Neuronal stem cell (in vitro differentiated cells): ENCODE results near the gene KIAA1328.

ENCODE experiments used
- DNase-seq: peaks from one replicate; pipeline ENCODE4 v3.0.0-alpha.2; 2013; ENCODE audit warnings: low spot score
- H2AFZ ChIP-seq: one replicate; pipeline ENCODE4 v1.6.1; 2013; ENCODE audit warnings: mild to moderate bottlenecking, low read length, inconsistent platforms
- H2AK5ac ChIP-seq: 2 replicates; pipeline ENCODE4 v1.6.1; 2013; ENCODE audit warnings: low read depth, mild to moderate bottlenecking, inconsistent platforms, low read length, moderate library complexity, mixed read lengths
- H2BK120ac ChIP-seq: 2 replicates; pipeline ENCODE4 v1.6.1; 2013; ENCODE audit warnings: low read depth, mild to moderate bottlenecking, inconsistent platforms, low read length, moderate library complexity, mixed read lengths
- H2BK12ac ChIP-seq: one replicate; pipeline ENCODE4 v1.6.1; 2013; ENCODE audit warnings: low read length, inconsistent platforms
- H2BK15ac ChIP-seq: 2 replicates; pipeline ENCODE4 v1.6.1; 2013; ENCODE audit warnings: mild to moderate bottlenecking, low read length, inconsistent platforms, mixed read lengths
- H2BK5ac ChIP-seq: one replicate; pipeline ENCODE4 v1.6.1; 2013; ENCODE audit warnings: inconsistent platforms, mild to moderate bottlenecking, low read length, moderate library complexity
- H3K14ac ChIP-seq: one replicate; pipeline ENCODE4 v1.6.1; 2013; ENCODE audit warnings: low read length, inconsistent platforms
- H3K18ac ChIP-seq: 2 replicates; pipeline ENCODE4 v1.6.1; 2013; ENCODE audit warnings: low read length, inconsistent platforms
- H3K23ac ChIP-seq: 2 replicates; pipeline ENCODE4 v1.6.1; 2013; ENCODE audit warnings: low read depth, mild to moderate bottlenecking, mixed read lengths, low read length, inconsistent platforms; ENCODE audit not compliant: poor library complexity
- H3K27ac ChIP-seq: replicated peaks from 3 replicates; pipeline ENCODE4 v1.5.1; 2013; ENCODE audit warnings: low read length, inconsistent platforms
- H3K27me3 ChIP-seq, 3 experiments: 2 replicates each; pipeline ENCODE4 v1.6.1; 2013; ENCODE audit warnings: low read length in 3 of 3, mild to moderate bottlenecking in 2 of 3, inconsistent platforms in 1 of 3, low read depth in 1 of 3, mixed read lengths in 1 of 3, moderate library complexity in 1 of 3; ENCODE audit not compliant: control insufficient read depth in 3 of 3, insufficient read depth in 3 of 3
- H3K36me3 ChIP-seq, 2 donors: replicated peaks in 1 of 2; 2 replicates each; pipeline ENCODE4 v1.6.1; 2013; ENCODE audit warnings: low read length in 2 of 2; ENCODE audit not compliant: control insufficient read depth in 2 of 2, insufficient read depth in 2 of 2
- H3K4ac ChIP-seq: 2 replicates; pipeline ENCODE4 v1.6.1; 2013; ENCODE audit warnings: inconsistent platforms, mild to moderate bottlenecking, low read length, moderate library complexity
- H3K4me1 ChIP-seq, 2 donors: 1 replicate in 1 of 2; 2 replicates in 1 of 2; pipeline ENCODE4 v1.6.1; 2013; ENCODE audit warnings: low read length in 2 of 2, low read depth in 1 of 2; ENCODE audit not compliant: control insufficient read depth in 2 of 2, insufficient read depth in 1 of 2
- H3K4me2 ChIP-seq: one replicate; pipeline ENCODE4 v1.6.1; 2013; ENCODE audit warnings: mild to moderate bottlenecking, low read length, inconsistent platforms; ENCODE audit not compliant: insufficient read depth, poor library complexity, severe bottlenecking
- H3K4me3 ChIP-seq, 2 donors: 2 replicates each; pipeline ENCODE4 v1.5.1; 2013; ENCODE audit warnings: low read length in 2 of 2, mild to moderate bottlenecking in 2 of 2, inconsistent platforms in 1 of 2, moderate library complexity in 1 of 2
- H3K79me1 ChIP-seq: one replicate; pipeline ENCODE4 v1.6.1; 2013; ENCODE audit warnings: low read depth, mild to moderate bottlenecking, inconsistent platforms, low read length, moderate library complexity
- H3K9ac ChIP-seq: one replicate; pipeline ENCODE4 v1.6.1; 2013; ENCODE audit warnings: mild to moderate bottlenecking, low read depth, low read length, inconsistent platforms; ENCODE audit not compliant: poor library complexity
- H3K9me3 ChIP-seq, 2 donors: replicated peaks in 1 of 2; 2 replicates each; pipeline versions ENCODE3 to v1.6.1; 2013; ENCODE audit warnings: low read length in 2 of 2, mild to moderate bottlenecking in 2 of 2, inconsistent platforms in 1 of 2, low read depth in 1 of 2, mixed read lengths in 1 of 2, moderate library complexity in 1 of 2; ENCODE audit not compliant: control insufficient read depth in 2 of 2, insufficient read depth in 1 of 2
- H4K8ac ChIP-seq: one replicate; pipeline ENCODE4 v1.6.1; 2013; ENCODE audit warnings: low read depth, mild to moderate bottlenecking, inconsistent platforms, low read length, moderate library complexity
- H4K91ac ChIP-seq: one replicate; pipeline ENCODE4 v1.6.1; 2013; ENCODE audit warnings: low read length, low read depth, mild to moderate bottlenecking, inconsistent platforms; ENCODE audit not compliant: poor library complexity
- WGBS, 2 donors: extraction: QIAGEN DNeasy Blood & Tissue Kit; methylation state at CpG; one replicate each; pipeline ENCODE4 v1.1.7; 2013; ENCODE audit warnings: missing lambda C conversion rate in 2 of 2, mixed read lengths in 1 of 2; ENCODE audit not compliant: insufficient read length in 2 of 2, insufficient replicate concordance in 1 of 2; ENCODE audit errors: extremely low coverage in 2 of 2; 5-methylcytosine and 5-hydroxymethylcytosine counted together

KIAA1328 gene

DNA sequence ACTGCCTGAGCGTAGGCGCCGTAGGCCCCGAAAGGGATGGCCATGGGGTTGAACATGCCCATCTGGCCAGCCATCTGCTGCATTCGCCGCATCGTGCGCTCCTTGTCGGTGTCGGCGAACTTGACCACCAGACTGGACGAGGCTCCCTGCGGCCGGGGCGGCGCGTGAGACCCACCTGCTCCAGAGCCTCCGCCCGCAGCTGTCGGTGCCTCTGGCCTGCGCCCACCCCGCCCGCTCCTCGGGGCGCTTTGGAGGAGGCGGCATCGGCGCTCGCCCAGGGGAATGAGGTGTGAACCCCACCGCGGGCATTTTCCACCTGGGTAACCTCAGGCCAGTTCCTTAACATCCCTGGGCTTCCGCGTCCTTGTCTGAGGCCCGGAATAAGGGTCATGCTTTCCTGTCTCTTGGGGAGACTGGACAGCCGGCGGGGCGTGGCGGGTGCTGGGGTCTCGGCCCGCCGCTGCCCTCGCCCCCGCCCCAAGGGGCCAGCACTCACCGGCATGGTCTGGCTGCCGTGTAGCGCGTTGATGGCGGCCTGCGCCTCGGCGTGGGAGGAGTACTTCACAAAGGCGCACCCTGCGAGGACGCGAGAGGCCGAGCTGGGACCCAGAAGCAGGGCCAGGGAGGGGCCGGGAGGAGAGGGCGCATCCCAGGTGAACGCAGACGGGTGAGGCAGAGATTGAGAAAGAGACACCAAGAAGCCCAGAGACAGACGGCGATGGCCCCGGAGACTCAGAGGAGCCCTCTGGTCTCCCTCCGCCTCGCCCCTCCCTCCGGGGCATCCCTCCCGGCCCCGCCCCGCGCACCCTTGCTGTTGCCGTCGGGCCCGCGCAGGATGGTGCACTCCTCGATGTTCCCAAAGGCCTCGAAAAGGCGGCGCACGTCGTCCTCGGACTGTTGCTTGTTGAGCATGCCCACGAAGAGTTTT, 445.6 kb downstream of the KIAA1328 start:
- no peak overlapping the region for H3K4me2 ChIP-seq
- H4K8ac ChIP-seq, result no peak overlapping the region
- H3K27me3 ChIP-seq, result no peaks in the 10 kb centered on the region
- H2BK15ac ChIP-seq, result no peak overlapping the region
- no peak overlapping the region for H2AFZ ChIP-seq
- no peak overlapping the region for H3K18ac ChIP-seq
- no CpG with 5 or more reads among the region's 82 CpGs for WGBS, 2 donors
- no peak overlapping the region for H3K23ac ChIP-seq
- H3K4me3 ChIP-seq, result no peak overlapping the region
- H3K14ac ChIP-seq, result no peak overlapping the region
- no peak overlapping the region for H2BK5ac ChIP-seq
- no peak overlapping the region for H3K27ac ChIP-seq
- H2AK5ac ChIP-seq, result no peak overlapping the region
- H3K9ac ChIP-seq, result peak overlapping the region; percentile 22
- no peak overlapping the region for H2BK120ac ChIP-seq
- H2BK12ac ChIP-seq, result peak overlapping the region; percentile 79
- no peaks in the 10 kb centered on the region for H3K79me1 ChIP-seq
- no peak for DNase-seq
- H3K9me3 ChIP-seq, result no peaks in the 10 kb centered on the region
- peaks cover 0 to 22% of the 10 kb centered on the region in 2 donors for H3K4me1 ChIP-seq
- H3K4ac ChIP-seq, result no peak overlapping the region
- H3K36me3 ChIP-seq, result no peaks in the 10 kb centered on the region
- H4K91ac ChIP-seq, result no peak overlapping the region

DNA sequence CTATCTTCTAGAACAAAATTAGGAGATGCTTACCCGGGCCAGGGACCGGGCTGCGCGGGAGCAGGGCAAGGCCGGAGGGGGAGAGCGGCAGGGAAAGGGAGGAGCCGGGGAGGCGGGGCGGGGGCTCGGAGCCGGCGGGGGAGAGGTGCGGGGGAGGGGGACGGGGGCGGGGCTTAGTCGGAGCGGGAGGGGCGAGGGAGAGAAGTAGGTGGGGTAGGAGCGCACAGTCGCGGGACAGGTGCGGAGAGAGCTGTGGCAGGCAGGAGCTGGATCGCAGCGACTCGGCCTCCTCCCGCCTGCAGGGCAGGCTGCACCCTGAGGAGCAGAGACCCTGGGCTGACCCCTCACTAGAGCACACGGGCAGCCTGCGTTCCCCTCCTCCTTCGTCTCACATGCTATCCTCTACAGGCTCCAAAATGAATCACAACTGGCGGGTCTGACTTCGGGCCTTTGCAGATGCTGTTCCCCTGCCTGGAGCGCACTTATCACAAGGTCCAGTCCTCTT, 446.4 kb downstream of the KIAA1328 start:
- no peaks in the 10 kb centered on the region for H3K79me1 ChIP-seq
- no peak overlapping the region for H4K91ac ChIP-seq
- no peak overlapping the region for H3K4ac ChIP-seq
- H2AFZ ChIP-seq, result no peak overlapping the region
- H3K4me1 ChIP-seq, result peaks cover 0 to 22% of the 10 kb centered on the region in 2 donors
- H3K18ac ChIP-seq, result no peak overlapping the region
- H3K9ac ChIP-seq, result peak overlapping the region; percentile 26
- H4K8ac ChIP-seq, result no peak overlapping the region
- no peak overlapping the region for H3K23ac ChIP-seq
- no peak overlapping the region for H2BK12ac ChIP-seq
- H3K9me3 ChIP-seq, result no peaks in the 10 kb centered on the region
- no peak overlapping the region for H2BK5ac ChIP-seq
- H2AK5ac ChIP-seq, result no peak overlapping the region
- no CpG with 5 or more reads among the region's 32 CpGs for WGBS, 2 donors
- no peak for DNase-seq
- no peak overlapping the region for H3K27ac ChIP-seq
- H3K14ac ChIP-seq, result no peak overlapping the region
- no peak overlapping the region for H3K4me3 ChIP-seq
- no peak overlapping the region for H2BK120ac ChIP-seq
- H3K36me3 ChIP-seq, result no peaks in the 10 kb centered on the region
- H3K4me2 ChIP-seq, result no peak overlapping the region
- H3K27me3 ChIP-seq, result no peaks in the 10 kb centered on the region
- no peak overlapping the region for H2BK15ac ChIP-seq

DNA sequence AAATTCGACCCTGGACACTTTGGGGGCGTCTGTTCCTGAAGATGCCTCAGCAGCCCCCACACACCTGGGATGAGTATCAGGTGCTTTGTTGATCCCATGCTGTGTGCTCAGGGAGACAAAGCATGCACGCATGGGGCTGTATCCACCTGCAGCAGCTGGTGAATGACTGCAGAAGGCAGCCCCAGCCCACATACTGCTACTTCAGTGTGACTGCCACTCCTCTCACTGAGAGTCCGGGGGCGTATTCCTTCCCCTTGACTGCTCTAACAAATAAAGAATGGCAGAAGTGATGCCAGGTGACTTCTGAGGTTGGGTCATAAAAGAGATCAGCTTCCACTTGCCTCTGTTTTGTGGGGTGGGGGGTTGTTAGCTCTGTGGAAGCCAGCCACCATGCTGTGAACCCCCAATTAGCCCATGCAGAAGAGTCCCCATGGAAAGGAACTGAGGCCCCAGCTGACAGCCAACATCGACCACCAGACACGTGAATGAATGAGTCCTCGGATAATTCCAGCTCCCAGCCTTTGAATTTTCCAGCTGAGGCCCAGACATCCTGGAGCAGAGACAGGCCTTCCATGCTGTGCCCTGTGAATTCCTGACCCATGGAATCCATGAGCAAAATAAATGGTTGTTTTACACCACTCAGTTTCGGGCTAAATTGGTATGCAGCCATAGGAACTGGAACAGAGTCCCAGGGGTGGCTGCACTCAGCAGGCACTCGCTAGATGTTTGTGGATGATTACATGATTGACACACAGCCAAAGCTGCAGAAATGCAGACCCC, 447.4 kb downstream of the KIAA1328 start:
- H3K9me3 ChIP-seq, result no peaks in the 10 kb centered on the region
- no CpG with 5 or more reads among the region's 10 CpGs for WGBS, 2 donors

DNA sequence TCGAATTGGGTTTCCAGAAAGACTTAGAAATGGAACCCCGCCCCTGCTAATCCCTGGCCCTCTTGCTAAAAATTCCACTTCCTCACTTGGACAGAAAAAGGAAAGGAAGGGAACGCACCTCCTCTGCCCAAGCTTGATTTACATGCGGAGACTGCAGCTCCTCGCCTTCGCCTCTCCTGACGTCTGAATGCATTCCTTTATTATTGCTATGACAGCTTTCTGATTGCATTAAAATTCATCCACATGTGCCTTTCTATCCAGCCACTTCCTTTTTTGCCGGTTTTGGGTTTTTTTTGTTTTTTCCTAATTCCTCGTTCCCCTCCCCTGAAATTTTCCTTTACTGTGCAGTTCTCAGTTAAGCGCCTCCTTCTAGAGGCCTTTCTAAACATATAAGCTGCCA, 448.9 kb downstream of the KIAA1328 start:
- H3K23ac ChIP-seq, result no peak overlapping the region
- H3K27ac ChIP-seq, result no peak overlapping the region
- no peak overlapping the region for H2BK5ac ChIP-seq
- no peak overlapping the region for H3K9ac ChIP-seq
- no CpG with 5 or more reads among the region's 10 CpGs for WGBS, 2 donors
- no peak overlapping the region for H2BK120ac ChIP-seq
- H3K4ac ChIP-seq, result no peak overlapping the region
- no peak overlapping the region for H4K91ac ChIP-seq
- no peaks in the 10 kb centered on the region for H3K27me3 ChIP-seq
- peaks cover 0 to 22% of the 10 kb centered on the region in 2 donors for H3K4me1 ChIP-seq
- no peak overlapping the region for H3K4me3 ChIP-seq
- H2BK12ac ChIP-seq, result no peak overlapping the region
- H2AK5ac ChIP-seq, result no peak overlapping the region
- DNase-seq, result no peak
- H3K79me1 ChIP-seq, result no peaks in the 10 kb centered on the region
- no peak overlapping the region for H3K4me2 ChIP-seq
- no peak overlapping the region for H2AFZ ChIP-seq
- no peak overlapping the region for H3K18ac ChIP-seq
- no peak overlapping the region for H3K14ac ChIP-seq
- H3K9me3 ChIP-seq, result no peaks in the 10 kb centered on the region
- no peaks in the 10 kb centered on the region for H3K36me3 ChIP-seq
- no peak overlapping the region for H4K8ac ChIP-seq
- no peak overlapping the region for H2BK15ac ChIP-seq

More for the DNA sequence above, 447.4 kb downstream of the KIAA1328 start:
- H3K27me3 ChIP-seq, result no peaks in the 10 kb centered on the region
- DNase-seq, result no peak
- H3K79me1 ChIP-seq, result no peaks in the 10 kb centered on the region
- peak overlapping the region; percentile 10 for H3K27ac ChIP-seq
- no peak overlapping the region for H3K4ac ChIP-seq
- no peak overlapping the region for H3K9ac ChIP-seq
- no peak overlapping the region for H3K4me2 ChIP-seq
- H3K23ac ChIP-seq, result no peak overlapping the region
- H3K4me1 ChIP-seq, result peaks cover 0 to 22% of the 10 kb centered on the region in 2 donors
- H3K18ac ChIP-seq, result no peak overlapping the region
- no peak overlapping the region for H4K91ac ChIP-seq
- no peak overlapping the region for H2AK5ac ChIP-seq
- no peak overlapping the region for H3K4me3 ChIP-seq
- peak overlapping the region; percentile 24 for H2BK12ac ChIP-seq
- H3K14ac ChIP-seq, result no peak overlapping the region
- no peak overlapping the region for H2BK120ac ChIP-seq
- peak overlapping the region; percentile 56 for H2BK5ac ChIP-seq
- no peak overlapping the region for H2AFZ ChIP-seq
- no peak overlapping the region for H4K8ac ChIP-seq
- peak overlapping the region; percentile 14 for H2BK15ac ChIP-seq
- H3K36me3 ChIP-seq, result no peaks in the 10 kb centered on the region
